Naive B cell (primary cell): Measurements from ENCODE around the gene GALNT15. TPM values are rescaled to one million over a fixed set of nuclear protein-coding genes. Genes with fewer than 3 reads are reported as not detected.
A peak's percentile ranks its signal among the peaks of the same experiment; 100 is the strongest.

Source experiments
- ATAC-seq, 2 donors: fragments of 150-1000 bp; cut with Tn5 transposase; 2 replicates each; pipeline ENCODE4 v1.10.0; 2021; ENCODE audit warnings: low read depth in 2 of 2, mild to moderate bottlenecking in 2 of 2, moderate library complexity in 2 of 2
- DNase-seq: peaks from one replicate; pipeline ENCODE4 v3.0.0; 2022
- H3K27ac Mint-ChIP-seq, 6 donors: one replicate each; pipeline ENCODE4 v1.8.0; 2020 to 2022; ENCODE audit warnings: mild to moderate bottlenecking in 6 of 6, mixed read lengths in 6 of 6, moderate library complexity in 5 of 6, inconsistent platforms in 2 of 6
- H3K27me3 Mint-ChIP-seq, 3 donors: one replicate each; pipeline ENCODE4 v1.8.0; 2021 to 2022; ENCODE audit warnings: mixed read lengths in 3 of 3, mild to moderate bottlenecking in 1 of 3
- H3K36me3 Mint-ChIP-seq, 2 donors: one replicate each; pipeline ENCODE4 v1.8.0; 2020 to 2022; ENCODE audit warnings: mixed read lengths in 2 of 2, inconsistent platforms in 1 of 2, mild to moderate bottlenecking in 1 of 2
- H3K4me1 Mint-ChIP-seq, 3 donors: one replicate each; pipeline ENCODE4 v1.8.0; 2020 to 2022; ENCODE audit warnings: mixed read lengths in 3 of 3, inconsistent platforms in 1 of 3, mild to moderate bottlenecking in 1 of 3, moderate library complexity in 1 of 3
- H3K4me3 Mint-ChIP-seq, 8 donors: one replicate each; pipeline ENCODE4 v1.8.0; 2020 to 2022; ENCODE audit warnings: mild to moderate bottlenecking in 8 of 8, mixed read lengths in 8 of 8, moderate library complexity in 8 of 8, inconsistent platforms in 2 of 8
- H3K9me3 Mint-ChIP-seq, 7 donors: one replicate each; pipeline ENCODE4 v1.8.0; 2020 to 2022; ENCODE audit warnings: mixed read lengths in 7 of 7, mild to moderate bottlenecking in 5 of 7, inconsistent platforms in 2 of 7, moderate library complexity in 1 of 7
- polyA plus RNA-seq, 6 donors: library from polyadenylated mRNA; unstranded; fragments of 300-500 nt; fragmentation: Illumina TruSeq; gene quantifications; one replicate each; pipeline ENCODE4 v1.2.3, GENCODE V29; 2021; ENCODE audit warnings: low read depth in 6 of 6

The GALNT15 gene
- polyA plus RNA-seq = not detected

DNA sequence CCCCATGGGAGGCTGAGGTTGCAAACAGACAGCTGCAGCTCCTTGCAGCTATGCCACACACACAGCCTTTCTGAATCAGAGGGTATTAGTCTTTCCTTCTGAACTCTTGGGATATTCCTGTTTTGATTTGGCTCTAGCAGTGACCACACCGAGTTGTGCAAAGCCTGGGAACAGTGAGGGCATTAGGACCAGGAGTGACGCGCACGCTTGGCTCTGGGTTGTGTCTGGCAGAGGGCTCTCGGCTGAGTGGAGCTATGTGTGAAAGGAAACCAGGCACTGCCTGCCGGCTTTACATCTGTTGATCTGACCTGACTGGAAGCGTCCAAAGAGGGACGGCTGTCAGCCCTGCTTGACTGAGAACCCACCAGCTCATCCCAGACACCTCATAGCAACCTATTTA is at the start of gene GALNT15:
Gene GALNT15, plus strand, starts transcription at position 292 of the 400 bp plus-strand sequence. CDS start 472 bp downstream, outside the sequence.
- Mint-ChIP-seq H3K27me3 (peaks cover 18 to 42% (median 28%) of the 10 kb centered on the region in 3 donors), H3K9me3 (peaks cover 0 to 12% (median 2%) of the 10 kb centered on the region in 7 donors), H3K27ac (peak within 1 kb of the TSS in 1 of 6 donors; percentile 52), H3K36me3 (no peaks in the 10 kb centered on the region), H3K4me3 (no peak within 1 kb of the TSS), H3K4me1 (peaks cover 3 to 8% (median 6%) of the 10 kb centered on the region in 3 donors)
- ATAC-seq = no peak
- no peak for DNase-seq

GRCh38 chr3:16126634-16127033 is 47.8 kb upstream of the GALNT15 start:
- Mint-ChIP-seq H3K36me3 (no peaks in the 10 kb centered on the region), H3K4me1 (no peaks in the 10 kb centered on the region), H3K27me3 (no peaks in the 10 kb centered on the region), H3K9me3 (peaks cover 0 to 2% (median 0%) of the 10 kb centered on the region in 7 donors), H3K4me3 (no peak overlapping the region), H3K27ac (no peak overlapping the region)
- ATAC-seq (no peak), DNase-seq (no peak)

DNA sequence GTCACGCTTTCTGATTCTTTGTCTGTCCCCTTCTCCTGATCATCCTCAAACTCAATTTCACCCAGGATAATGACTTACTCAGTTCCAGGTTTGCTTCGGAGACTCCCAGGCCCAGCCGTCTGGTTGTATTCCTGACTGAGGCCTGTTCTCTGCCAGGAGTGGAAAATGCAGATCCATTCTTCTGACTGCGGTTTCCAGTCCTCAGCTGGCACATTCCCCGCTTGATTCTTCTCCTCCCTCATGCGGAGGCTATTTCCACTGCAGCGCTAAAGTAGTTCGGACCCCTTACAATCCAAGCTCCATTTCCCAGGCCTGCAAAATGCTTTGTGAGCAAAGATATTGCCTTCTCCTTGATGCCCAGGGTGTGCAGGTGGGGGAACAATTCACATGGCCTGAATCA is 47.2 kb upstream of the GALNT15 start:
- ATAC-seq = no peak
- Mint-ChIP-seq H3K27me3 (no peaks in the 10 kb centered on the region), H3K27ac (no peak overlapping the region), H3K9me3 (peaks cover 0 to 2% (median 0%) of the 10 kb centered on the region in 7 donors), H3K4me3 (no peak overlapping the region), H3K36me3 (no peaks in the 10 kb centered on the region), H3K4me1 (no peaks in the 10 kb centered on the region)
- DNase-seq = no peak

DNA sequence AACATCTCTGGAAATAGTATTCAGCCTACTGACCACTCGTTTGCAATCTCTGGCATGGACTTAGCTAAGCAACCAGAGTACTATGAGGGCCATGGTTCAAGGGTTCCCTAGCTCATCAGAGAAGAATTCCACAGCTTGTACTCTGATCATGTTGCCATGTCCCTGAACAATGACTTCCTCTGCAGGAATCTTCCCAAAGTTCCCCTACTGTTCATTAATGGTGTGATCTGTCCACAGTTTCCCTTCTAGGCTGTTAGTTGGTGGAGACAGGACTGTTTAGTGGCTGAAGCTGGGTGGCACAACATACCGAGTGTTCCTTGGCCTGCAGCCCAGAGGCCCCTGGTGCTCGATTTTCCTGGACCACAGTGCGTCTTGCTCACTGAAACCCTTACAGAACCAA is 44.4 kb upstream of the GALNT15 start:
- ATAC-seq (no peak), DNase-seq (no peak)
- Mint-ChIP-seq H3K27me3 (no peaks in the 10 kb centered on the region), H3K27ac (no peak overlapping the region), H3K4me3 (peak overlapping the region in 1 of 8 donors; percentile 0), H3K4me1 (no peaks in the 10 kb centered on the region), H3K36me3 (no peaks in the 10 kb centered on the region), H3K9me3 (peaks cover 0 to 5% (median 0%) of the 10 kb centered on the region in 7 donors)

- no peak overlapping the region for H3K27ac Mint-ChIP-seq
- peaks cover 0 to under 1% (median 0%) of the 10 kb centered on the region in 3 donors for H3K27me3 Mint-ChIP-seq
- ATAC-seq (no peak), DNase-seq (no peak)
- H3K4me1 Mint-ChIP-seq = no peaks in the 10 kb centered on the region
- peaks cover 8% of the 10 kb centered on the region in 2 donors for H3K36me3 Mint-ChIP-seq
- peaks cover 2 to 8% (median 5%) of the 10 kb centered on the region in 7 donors for H3K9me3 Mint-ChIP-seq
- H3K4me3 Mint-ChIP-seq = no peak overlapping the region
Measured at GRCh38 chr3:16132190-16132589, 42.3 kb upstream of the GALNT15 start.

- Mint-ChIP-seq H3K4me3 (no peak overlapping the region), H3K36me3 (peaks cover 10 to 12% of the 10 kb centered on the region in 2 donors), H3K27ac (no peak overlapping the region), H3K27me3 (peaks cover 0 to 6% (median 0%) of the 10 kb centered on the region in 3 donors), H3K9me3 (peaks cover 5 to 14% (median 9%) of the 10 kb centered on the region in 7 donors), H3K4me1 (no peaks in the 10 kb centered on the region)
- ATAC-seq (no peak), DNase-seq (no peak)
Measured at GRCh38 chr3:16132928-16133327, 41.6 kb upstream of the GALNT15 start.

- H3K4me1 Mint-ChIP-seq = no peaks in the 10 kb centered on the region
- no peak for ATAC-seq
Measured at GRCh38 chr3:16134173-16134928, 40.1 kb upstream of the GALNT15 start.

DNA sequence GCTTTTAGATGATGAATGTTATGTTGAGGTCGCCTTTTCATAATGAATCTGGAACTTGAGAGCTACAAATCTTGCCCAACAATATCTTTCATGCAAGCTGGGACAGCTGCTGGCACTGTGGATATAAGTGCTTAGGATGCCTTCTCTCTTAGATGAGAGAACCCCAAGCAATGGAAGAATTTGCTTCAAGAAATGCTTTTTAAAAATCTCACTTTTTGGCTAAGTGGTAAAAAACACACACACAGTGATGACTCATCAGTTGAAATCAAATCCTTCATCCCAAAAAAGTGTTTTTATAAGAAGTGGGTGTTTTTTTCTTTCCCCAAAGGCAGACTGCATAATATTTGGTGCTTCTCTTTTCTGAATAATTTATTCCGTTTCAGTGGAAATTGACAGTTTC is 38.4 kb upstream of the GALNT15 start:
- no peaks in the 10 kb centered on the region for H3K4me1 Mint-ChIP-seq
- peaks cover 5 to 18% (median 9%) of the 10 kb centered on the region in 7 donors for H3K9me3 Mint-ChIP-seq
- H3K4me3 Mint-ChIP-seq = no peak overlapping the region
- no peak overlapping the region for H3K27ac Mint-ChIP-seq
- H3K27me3 Mint-ChIP-seq = peaks cover 0 to 6% (median 0%) of the 10 kb centered on the region in 3 donors
- ATAC-seq = no peak
- DNase-seq = no peak
- peaks cover 12 to 14% of the 10 kb centered on the region in 2 donors for H3K36me3 Mint-ChIP-seq

More at GRCh38 chr3:16134173-16134928, 40.1 kb upstream of the GALNT15 start:
- Mint-ChIP-seq H3K27me3 (peaks cover 0 to 6% (median 0%) of the 10 kb centered on the region in 3 donors), H3K4me3 (no peak overlapping the region), H3K9me3 (peaks cover 5 to 18% (median 9%) of the 10 kb centered on the region in 7 donors), H3K36me3 (peaks cover 10 to 12% of the 10 kb centered on the region in 2 donors), H3K27ac (no peak overlapping the region)
- DNase-seq = no peak

- peaks cover 5 to 16% (median 10%) of the 10 kb centered on the region in 7 donors for H3K9me3 Mint-ChIP-seq
- H3K4me3 Mint-ChIP-seq = no peak overlapping the region
- no peak for ATAC-seq
- no peaks in the 10 kb centered on the region for H3K4me1 Mint-ChIP-seq
- H3K36me3 Mint-ChIP-seq = peaks cover 12 to 14% of the 10 kb centered on the region in 2 donors
- no peak for DNase-seq
- peaks cover 0 to 6% (median 0%) of the 10 kb centered on the region in 3 donors for H3K27me3 Mint-ChIP-seq
- no peak overlapping the region for H3K27ac Mint-ChIP-seq
Measured at GRCh38 chr3:16137044-16137443, 37.4 kb upstream of the GALNT15 start.

DNA sequence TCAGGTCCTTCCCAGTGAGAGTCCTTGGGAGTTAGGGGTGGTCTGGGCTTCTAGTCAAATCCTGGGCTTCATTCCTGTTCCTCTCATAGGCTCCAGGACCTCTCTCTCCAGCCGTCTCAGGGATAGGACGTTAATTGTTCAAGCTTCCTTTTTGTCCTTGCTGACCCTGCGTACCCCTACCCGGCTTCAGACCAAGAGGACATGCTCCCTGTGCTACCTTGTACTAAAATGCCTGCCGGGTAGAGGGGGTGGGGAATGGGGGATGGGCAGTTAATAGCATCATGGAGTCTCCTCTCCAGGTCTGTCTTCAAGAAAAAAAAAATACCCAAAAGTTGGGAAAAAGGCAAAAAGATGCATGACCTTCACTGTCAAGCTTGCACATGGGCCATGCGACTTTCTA is 36.5 kb upstream of the GALNT15 start:
- Mint-ChIP-seq H3K36me3 (peaks cover 12 to 14% of the 10 kb centered on the region in 2 donors), H3K4me1 (no peaks in the 10 kb centered on the region)

DNA sequence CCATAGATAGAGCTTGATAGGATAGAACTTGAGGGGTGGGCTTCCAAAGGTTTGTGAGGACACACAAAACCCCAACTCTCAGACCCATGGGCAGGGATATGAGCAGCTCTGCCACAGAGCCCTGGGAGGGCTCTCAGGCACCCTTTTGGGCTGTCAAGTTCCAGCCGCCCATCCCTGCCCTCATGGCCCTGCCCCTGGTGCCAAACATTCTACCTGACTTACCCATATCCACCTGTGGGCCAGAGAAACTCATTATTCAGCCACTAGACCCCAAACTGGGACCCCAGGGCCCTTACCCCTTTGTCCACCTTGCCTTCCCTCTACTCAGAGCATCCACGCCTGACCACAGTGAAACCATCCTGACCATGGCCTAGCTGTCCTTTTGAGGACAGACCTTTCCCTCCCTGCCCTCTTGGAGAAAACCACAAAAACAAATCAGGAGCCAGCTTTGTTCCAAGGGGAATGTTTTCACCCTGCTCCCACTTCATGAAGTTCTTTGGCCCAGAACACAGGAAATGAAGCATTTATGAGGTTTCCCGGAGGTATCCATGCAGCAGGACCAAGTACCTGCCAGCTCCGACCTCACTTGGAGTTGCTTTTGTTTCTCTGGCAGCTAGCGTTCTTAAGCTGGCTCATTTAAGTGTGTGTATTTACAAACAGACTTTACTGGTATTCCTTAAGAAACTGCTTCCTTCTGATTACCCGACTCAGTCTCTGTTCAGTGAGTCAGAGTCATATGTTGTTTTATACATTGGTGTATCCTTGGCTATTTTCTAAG is 34.2 kb upstream of the GALNT15 start:
- peaks cover 12 to 23% of the 10 kb centered on the region in 2 donors for H3K36me3 Mint-ChIP-seq

More for the DNA sequence above, 36.5 kb upstream of the GALNT15 start:
- Mint-ChIP-seq H3K27ac (no peak overlapping the region), H3K4me3 (no peak overlapping the region), H3K27me3 (peaks cover 0 to 6% (median 0%) of the 10 kb centered on the region in 3 donors), H3K9me3 (peaks cover 6 to 21% (median 12%) of the 10 kb centered on the region in 7 donors)
- DNase-seq (no peak), ATAC-seq (no peak)

GRCh38 chr3:16140894-16141285 is 33.6 kb upstream of the GALNT15 start:
- no peaks in the 10 kb centered on the region for H3K4me1 Mint-ChIP-seq
- no peak overlapping the region for H3K27ac Mint-ChIP-seq
- peaks cover 0 to 6% (median 5%) of the 10 kb centered on the region in 3 donors for H3K27me3 Mint-ChIP-seq
- no peak overlapping the region for H3K4me3 Mint-ChIP-seq
- peaks cover 6 to 41% (median 22%) of the 10 kb centered on the region in 7 donors for H3K9me3 Mint-ChIP-seq
- ATAC-seq (no peak), DNase-seq (no peak)
- peaks cover 12 to 23% of the 10 kb centered on the region in 2 donors for H3K36me3 Mint-ChIP-seq

More for the DNA sequence above, 34.2 kb upstream of the GALNT15 start:
- Mint-ChIP-seq H3K4me3 (no peak overlapping the region), H3K4me1 (no peaks in the 10 kb centered on the region), H3K27me3 (peaks cover 0 to 6% (median 5%) of the 10 kb centered on the region in 3 donors), H3K9me3 (peaks cover 6 to 41% (median 22%) of the 10 kb centered on the region in 7 donors), H3K27ac (no peak overlapping the region)
- ATAC-seq (no peak), DNase-seq (no peak)

- H3K4me1 Mint-ChIP-seq = no peaks in the 10 kb centered on the region
- peaks cover 1 to 13% of the 10 kb centered on the region in 2 donors for H3K36me3 Mint-ChIP-seq
- no peak overlapping the region for H3K27ac Mint-ChIP-seq
- peaks cover 0 to 5% (median 2%) of the 10 kb centered on the region in 3 donors for H3K27me3 Mint-ChIP-seq
- DNase-seq (no peak), ATAC-seq (no peak)
- peaks cover 1 to 30% (median 16%) of the 10 kb centered on the region in 7 donors for H3K9me3 Mint-ChIP-seq
- H3K4me3 Mint-ChIP-seq = no peak overlapping the region
Measured at GRCh38 chr3:16142350-16143025, 32.0 kb upstream of the GALNT15 start.
